ENCODE results near the gene EPS8L2.

Gene EPS8L2

GRCh38 chr11:707817-708420 lies 1.9 kb downstream of the EPS8L2 start:
- peaks cover 29% of the 10 kb centered on the region for H3K27me3 ChIP-seq (ENCODE audit: insufficient read depth, poor library complexity, severe bottlenecking)
- no peak for TF ChIP-seq REST (IDR thresholded peaks at IDR 0.05; ENCODE audit: insufficient replicate concordance, low read depth)
- no peak for TF ChIP-seq GABPA (IDR thresholded peaks at IDR 0.05; ENCODE audit: low read depth)
- TF ChIP-seq POLR2AphosphoS5 (IDR thresholded peaks at IDR 0.05; ENCODE audit: low read depth), result no peak
- TF ChIP-seq SPI1 (IDR thresholded peaks at IDR 0.05; ENCODE audit: borderline replicate concordance, low read depth), result no peak
- TF ChIP-seq CTCF (IDR thresholded peaks at IDR 0.05; ENCODE audit: insufficient read depth, low read length), result no peak
- no peak overlapping the region for H3K27ac ChIP-seq (replicated peaks)
- H3K4me3 ChIP-seq (replicated peaks; ENCODE audit: insufficient read depth, low read length), result no peak overlapping the region
- no peak for DNase-seq (ENCODE audit: low read depth in 1 of 2, low spot score in 1 of 2)

- Histone ChIP-seq H3K27ac (replicated peaks) (no peak overlapping the region), H3K27me3 (ENCODE audit: insufficient read depth, poor library complexity, severe bottlenecking) (peaks cover 29% of the 10 kb centered on the region), H3K4me3 (replicated peaks; ENCODE audit: insufficient read depth, low read length) (no peak overlapping the region)
- no peak for DNase-seq (ENCODE audit: low read depth in 1 of 2, low spot score in 1 of 2)
- TF ChIP-seq CTCF (IDR thresholded peaks at IDR 0.05; ENCODE audit: insufficient read depth, low read length) (no peak), SPI1 (IDR thresholded peaks at IDR 0.05; ENCODE audit: borderline replicate concordance, low read depth) (no peak), REST (IDR thresholded peaks at IDR 0.05; ENCODE audit: insufficient replicate concordance, low read depth) (no peak), POLR2AphosphoS5 (IDR thresholded peaks at IDR 0.05; ENCODE audit: low read depth) (no peak), GABPA (IDR thresholded peaks at IDR 0.05; ENCODE audit: low read depth) (no peak)
Measured at GRCh38 chr11:708511-708910, 2.5 kb downstream of the EPS8L2 start.

- Histone ChIP-seq H3K4me3 (replicated peaks; ENCODE audit: insufficient read depth, low read length) (no peak overlapping the region), H3K27me3 (ENCODE audit: insufficient read depth, poor library complexity, severe bottlenecking) (peaks cover 29% of the 10 kb centered on the region), H3K27ac (replicated peaks) (no peak overlapping the region)
- TF ChIP-seq GABPA (IDR thresholded peaks at IDR 0.05; ENCODE audit: low read depth) (no peak), REST (IDR thresholded peaks at IDR 0.05; ENCODE audit: insufficient replicate concordance, low read depth) (no peak), SPI1 (IDR thresholded peaks at IDR 0.05; ENCODE audit: borderline replicate concordance, low read depth) (no peak), CTCF (IDR thresholded peaks at IDR 0.05; ENCODE audit: insufficient read depth, low read length) (no peak), POLR2AphosphoS5 (IDR thresholded peaks at IDR 0.05; ENCODE audit: low read depth) (no peak)
- DNase-seq (ENCODE audit: low read depth in 1 of 2, low spot score in 1 of 2), result no peak
Measured at GRCh38 chr11:709109-709997, 3.3 kb downstream of the EPS8L2 start.

Measured in HL-60 (cell line).